HUES6 (cell line): ENCODE results near the gene MRPL54.

ENCODE experiments used
- H3K27ac ChIP-seq: 2 replicates; pipeline ENCODE4 v1.7.0; 2013; ENCODE audit warnings: low read depth, mild to moderate bottlenecking, low read length, inconsistent platforms
- H3K27me3 ChIP-seq: 2 replicates; pipeline ENCODE4 v1.6.1; 2013; ENCODE audit warnings: low read length; ENCODE audit not compliant: control insufficient read depth, insufficient read depth
- H3K36me3 ChIP-seq: 2 replicates; pipeline ENCODE4 v1.6.1; 2013; ENCODE audit warnings: low read length; ENCODE audit not compliant: control insufficient read depth, insufficient read depth
- H3K4me1 ChIP-seq: 2 replicates; pipeline ENCODE4 v1.6.1; 2013; ENCODE audit warnings: low read length; ENCODE audit not compliant: control insufficient read depth, insufficient read depth
- H3K4me3 ChIP-seq: 2 replicates; pipeline ENCODE4 v1.5.1; 2013; ENCODE audit warnings: low read depth, low read length
- H3K9ac ChIP-seq: one replicate; pipeline ENCODE4 v1.6.1; 2013; ENCODE audit warnings: mild to moderate bottlenecking, low read length
- H3K9me3 ChIP-seq: 2 replicates; pipeline ENCODE4 v1.6.1; 2013; ENCODE audit warnings: low read depth, low read length; ENCODE audit not compliant: control insufficient read depth, insufficient read depth

MRPL54 gene

DNA sequence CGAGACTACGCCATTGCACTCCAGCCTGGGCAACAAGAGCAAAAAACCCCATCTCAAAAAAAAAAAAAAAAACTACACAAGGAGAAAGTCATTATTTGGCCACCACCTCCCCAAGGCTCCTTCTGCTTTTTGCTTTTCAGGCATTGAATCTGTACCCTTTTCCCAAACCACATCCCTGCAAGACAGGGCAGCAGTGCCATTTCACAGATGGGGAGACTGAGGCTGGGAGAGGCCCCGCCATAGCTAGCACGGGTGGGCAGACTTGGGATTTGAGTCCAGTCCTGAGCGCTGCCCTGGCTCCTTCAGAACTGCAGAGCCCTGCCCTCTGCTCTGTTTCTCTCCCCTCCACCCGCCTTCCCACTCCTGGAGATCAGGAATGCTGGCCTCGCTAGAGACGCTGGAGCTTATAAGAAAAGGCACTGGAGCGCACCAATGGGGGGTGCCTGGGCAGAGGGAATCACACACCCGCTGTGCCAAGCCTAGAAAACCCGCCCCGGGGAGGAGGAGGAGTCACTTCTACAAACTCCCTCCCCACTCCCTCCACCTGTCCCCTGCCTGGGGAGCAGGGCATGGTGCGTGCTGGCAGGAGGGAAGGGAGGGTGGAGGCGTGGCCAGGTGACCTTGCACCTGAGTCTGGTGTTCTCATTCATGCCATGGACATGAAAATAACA lies 36.7 kb upstream of the MRPL54 start:
- Histone ChIP-seq H3K27me3 (peaks cover 9% of the 10 kb centered on the region; the same call in 1 of the 2 replicates), H3K4me3 (no peak overlapping the region), H3K27ac (no peak overlapping the region), H3K4me1 (peaks cover 8% of the 10 kb centered on the region; the same call in 1 of the 2 replicates), H3K9ac (no peak overlapping the region), H3K9me3 (no peaks in the 10 kb centered on the region), H3K36me3 (no peaks in the 10 kb centered on the region)

DNA sequence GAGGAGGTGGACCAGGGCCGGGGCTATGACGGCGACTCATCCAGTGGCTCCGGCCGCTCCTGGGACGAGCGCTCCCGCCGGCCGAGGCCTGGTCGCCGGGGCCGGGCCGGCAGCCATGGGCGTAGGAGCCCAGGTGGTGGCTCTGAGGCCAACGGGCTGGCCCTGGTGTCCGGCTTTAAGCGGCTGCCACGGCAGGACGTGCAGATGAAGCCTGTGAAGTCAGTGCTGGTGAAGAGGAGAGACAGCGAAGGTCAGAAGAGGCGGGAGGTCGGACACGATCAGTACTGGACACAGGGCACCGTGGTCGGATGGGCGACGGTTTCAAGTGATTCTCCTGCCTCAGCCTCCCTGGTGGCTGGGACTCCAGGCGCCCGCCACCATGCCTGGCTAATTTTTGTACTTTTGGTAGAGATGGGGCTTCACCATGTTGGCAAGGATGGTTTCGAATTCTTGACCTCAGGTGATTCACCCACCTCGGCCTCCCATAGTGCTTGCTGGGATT lies 32.0 kb upstream of the MRPL54 start:
- H3K9ac ChIP-seq = no peak overlapping the region
- H3K4me3 ChIP-seq = no peak overlapping the region
- H3K9me3 ChIP-seq = no peaks in the 10 kb centered on the region
- H3K4me1 ChIP-seq = no peaks in the 10 kb centered on the region
- H3K36me3 ChIP-seq = peaks cover 7% of the 10 kb centered on the region; the same call in 1 of the 2 replicates
- no peak overlapping the region for H3K27ac ChIP-seq
- no peaks in the 10 kb centered on the region for H3K27me3 ChIP-seq

DNA sequence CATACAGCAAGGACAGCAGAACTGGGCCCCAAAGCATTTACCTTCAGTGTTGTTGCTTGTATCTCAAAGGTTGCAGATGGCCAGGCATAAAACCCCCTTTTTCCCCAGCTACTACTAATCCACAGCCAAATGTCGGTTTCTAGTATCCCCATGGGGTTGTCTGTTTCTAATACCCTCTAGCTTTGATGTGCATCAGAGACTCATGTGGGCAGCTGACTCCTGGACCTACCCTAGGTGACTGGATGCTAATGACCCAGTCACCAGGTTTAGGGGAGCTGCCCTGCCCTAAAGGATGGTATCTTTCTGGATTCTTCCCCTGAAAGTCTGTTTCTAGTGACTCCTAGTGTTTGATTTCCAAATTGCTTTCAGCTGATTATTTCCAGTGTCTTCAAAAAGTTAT lies 30.4 kb upstream of the MRPL54 start:
- H3K36me3 ChIP-seq = peaks cover 13% of the 10 kb centered on the region; the same call in 1 of the 2 replicates
- H3K27me3 ChIP-seq = no peaks in the 10 kb centered on the region
- H3K4me3 ChIP-seq = no peak overlapping the region
- H3K4me1 ChIP-seq = no peaks in the 10 kb centered on the region
- no peaks in the 10 kb centered on the region for H3K9me3 ChIP-seq
- no peak overlapping the region for H3K27ac ChIP-seq
- no peak overlapping the region for H3K9ac ChIP-seq

DNA sequence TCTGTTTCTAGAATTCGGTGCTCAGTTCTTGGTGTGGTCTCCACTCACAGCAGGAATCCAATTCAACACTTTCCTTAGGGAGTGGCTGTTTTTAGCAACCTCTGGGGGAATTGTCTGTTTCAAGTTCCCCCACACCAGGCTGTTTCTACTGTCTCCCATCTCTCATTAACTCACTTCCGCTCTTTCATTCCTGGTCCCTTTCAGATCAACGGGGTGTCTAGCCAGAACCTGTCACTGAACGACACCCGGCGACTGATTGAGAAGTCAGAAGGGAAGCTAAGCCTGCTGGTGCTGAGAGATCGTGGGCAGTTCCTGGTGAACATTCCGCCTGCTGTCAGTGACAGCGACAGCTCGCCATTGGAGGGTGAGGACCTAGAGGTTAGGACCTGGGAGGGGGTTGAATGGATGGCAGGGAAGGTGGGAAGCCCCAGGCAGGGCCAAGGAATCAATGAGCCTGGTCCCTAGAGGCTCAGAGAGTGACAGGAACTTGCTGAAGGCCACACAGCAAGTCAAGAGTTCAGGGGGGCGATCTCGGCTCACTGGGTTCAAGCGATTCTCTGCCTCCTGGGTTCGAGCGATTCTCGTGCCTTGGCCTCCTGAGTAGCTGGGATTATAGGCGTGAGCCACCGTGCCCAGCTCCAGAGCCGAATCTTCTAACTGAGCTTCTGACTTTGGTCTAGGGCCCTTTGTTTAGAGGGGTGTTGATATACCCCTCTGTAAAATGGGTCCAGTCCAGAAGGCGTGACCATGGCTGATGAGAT lies 28.8 kb upstream of the MRPL54 start:
- no peaks in the 10 kb centered on the region for H3K9me3 ChIP-seq
- H3K9ac ChIP-seq = no peak overlapping the region
- no peak overlapping the region for H3K27ac ChIP-seq
- no peaks in the 10 kb centered on the region for H3K4me1 ChIP-seq
- H3K4me3 ChIP-seq = no peak overlapping the region
- H3K36me3 ChIP-seq = peaks cover 28% of the 10 kb centered on the region
- no peaks in the 10 kb centered on the region for H3K27me3 ChIP-seq

DNA sequence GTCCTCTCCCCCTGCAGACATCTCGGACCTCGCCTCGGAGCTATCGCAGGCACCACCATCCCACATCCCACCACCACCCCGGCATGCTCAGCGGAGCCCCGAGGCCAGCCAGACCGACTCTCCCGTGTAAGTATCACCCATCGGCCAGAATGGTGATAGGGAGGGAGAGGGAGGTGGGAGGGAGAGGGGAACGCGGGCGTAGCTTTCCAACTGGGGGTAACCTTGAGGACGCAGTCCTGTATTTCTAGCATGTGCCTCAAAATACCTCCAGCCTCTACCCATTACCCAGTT lies 28.2 kb upstream of the MRPL54 start:
- Histone ChIP-seq H3K9ac (no peak overlapping the region), H3K9me3 (no peaks in the 10 kb centered on the region), H3K27ac (no peak overlapping the region), H3K36me3 (peaks cover 30% of the 10 kb centered on the region), H3K4me3 (no peak overlapping the region), H3K4me1 (no peaks in the 10 kb centered on the region), H3K27me3 (no peaks in the 10 kb centered on the region)

DNA sequence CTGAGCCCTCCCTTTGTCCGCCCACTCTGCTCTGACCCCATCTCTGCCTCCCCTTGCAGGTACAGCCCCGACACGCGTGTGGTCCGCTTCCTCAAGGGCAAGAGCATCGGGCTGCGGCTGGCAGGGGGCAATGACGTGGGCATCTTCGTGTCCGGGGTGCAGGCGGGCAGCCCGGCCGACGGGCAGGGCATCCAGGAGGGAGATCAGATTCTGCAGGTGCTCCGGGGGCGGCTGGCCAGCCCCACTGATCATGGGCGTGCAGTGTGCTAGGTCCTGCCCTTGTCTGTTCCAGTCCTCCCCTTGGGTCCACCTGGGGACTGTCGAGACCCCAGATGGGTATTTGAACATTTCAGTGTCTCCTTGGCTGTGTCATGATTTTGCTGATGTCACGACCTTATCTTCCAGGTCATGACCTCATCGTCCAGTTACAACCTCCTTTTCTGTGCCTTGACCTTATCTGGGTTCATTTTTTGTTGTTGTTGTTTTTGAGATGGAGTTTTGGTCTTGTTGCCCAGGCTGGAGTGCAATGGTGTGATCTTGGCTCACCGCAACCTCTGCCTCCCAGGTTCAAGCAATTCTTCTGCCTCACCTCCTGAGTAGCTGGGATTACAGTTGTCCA lies 26.3 kb upstream of the MRPL54 start:
- Histone ChIP-seq H3K27ac (no peak overlapping the region), H3K36me3 (peaks cover 30% of the 10 kb centered on the region), H3K4me3 (no peak overlapping the region), H3K4me1 (no peaks in the 10 kb centered on the region), H3K9me3 (no peaks in the 10 kb centered on the region), H3K27me3 (no peaks in the 10 kb centered on the region), H3K9ac (no peak overlapping the region)

DNA sequence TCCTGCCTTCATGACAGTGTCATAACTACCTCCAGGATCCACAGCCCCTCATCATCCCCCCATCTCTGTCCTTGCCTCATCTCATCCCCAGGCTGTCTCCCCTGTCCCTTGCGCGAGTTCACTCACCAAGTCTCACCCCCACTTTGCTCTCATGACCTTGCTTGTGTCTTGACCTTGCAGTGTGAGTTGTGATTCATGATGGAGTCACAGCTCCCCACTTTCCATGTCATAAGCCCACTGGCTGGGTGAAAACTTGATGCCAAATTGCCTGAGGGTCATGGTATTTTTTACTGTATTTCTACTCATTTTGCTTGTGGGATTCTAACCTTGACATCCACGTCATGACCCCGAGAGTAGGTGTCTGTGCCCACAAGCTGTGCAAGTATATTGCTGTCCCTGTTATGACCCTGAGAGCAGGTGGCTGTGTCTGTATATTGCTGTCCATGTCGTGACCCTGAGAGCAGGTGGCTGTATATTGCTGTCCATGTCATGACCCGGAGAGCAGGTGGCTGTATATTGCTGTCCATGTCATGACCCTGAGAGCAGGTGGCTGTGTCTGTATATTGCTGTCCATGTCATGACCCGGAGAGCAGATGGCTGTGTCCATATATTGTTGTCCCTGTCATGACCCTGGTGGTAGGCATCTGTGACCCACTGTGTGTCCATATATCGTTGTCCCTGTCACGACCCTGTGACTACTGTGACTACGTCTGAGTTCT lies 24.8 kb upstream of the MRPL54 start:
- Histone ChIP-seq H3K9ac (no peak overlapping the region), H3K27me3 (no peaks in the 10 kb centered on the region), H3K9me3 (no peaks in the 10 kb centered on the region), H3K27ac (no peak overlapping the region), H3K4me3 (no peak overlapping the region), H3K4me1 (no peaks in the 10 kb centered on the region), H3K36me3 (peaks cover 30% of the 10 kb centered on the region)

DNA sequence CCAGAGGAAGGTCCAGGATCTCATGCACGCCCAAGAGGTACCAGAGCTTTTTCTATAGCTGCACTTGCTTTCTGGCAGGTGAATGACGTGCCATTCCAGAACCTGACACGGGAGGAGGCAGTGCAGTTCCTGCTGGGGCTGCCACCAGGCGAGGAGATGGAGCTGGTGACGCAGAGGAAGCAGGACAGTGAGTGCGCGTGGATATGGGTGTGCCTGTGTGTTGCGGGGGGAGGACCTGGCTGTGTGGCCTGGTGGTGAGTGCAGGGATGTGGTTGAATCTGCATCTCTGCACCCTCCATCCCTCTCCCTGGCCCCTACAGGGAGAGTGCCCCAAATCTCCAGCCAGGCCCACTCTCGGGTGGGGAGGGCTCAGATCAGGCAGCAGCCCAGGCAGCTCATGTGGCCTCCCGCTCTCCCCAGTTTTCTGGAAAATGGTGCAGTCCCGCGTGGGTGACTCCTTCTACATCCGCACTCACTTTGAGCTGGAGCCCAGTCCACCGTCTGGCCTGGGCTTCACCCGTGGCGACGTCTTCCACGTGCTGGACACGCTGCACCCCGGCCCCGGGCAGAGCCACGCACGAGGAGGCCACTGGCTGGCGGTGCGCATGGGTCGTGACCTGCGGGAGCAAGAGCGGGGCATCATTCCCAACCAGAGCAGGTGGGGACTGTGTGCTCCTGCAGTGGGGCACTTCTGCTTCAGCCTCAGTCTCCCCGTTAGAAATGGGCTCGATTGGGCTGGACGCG lies 23.8 kb upstream of the MRPL54 start:
- Histone ChIP-seq H3K9me3 (no peaks in the 10 kb centered on the region), H3K4me1 (no peaks in the 10 kb centered on the region), H3K9ac (no peak overlapping the region), H3K27ac (no peak overlapping the region), H3K36me3 (peaks cover 28% of the 10 kb centered on the region), H3K4me3 (no peak overlapping the region), H3K27me3 (no peaks in the 10 kb centered on the region)

DNA sequence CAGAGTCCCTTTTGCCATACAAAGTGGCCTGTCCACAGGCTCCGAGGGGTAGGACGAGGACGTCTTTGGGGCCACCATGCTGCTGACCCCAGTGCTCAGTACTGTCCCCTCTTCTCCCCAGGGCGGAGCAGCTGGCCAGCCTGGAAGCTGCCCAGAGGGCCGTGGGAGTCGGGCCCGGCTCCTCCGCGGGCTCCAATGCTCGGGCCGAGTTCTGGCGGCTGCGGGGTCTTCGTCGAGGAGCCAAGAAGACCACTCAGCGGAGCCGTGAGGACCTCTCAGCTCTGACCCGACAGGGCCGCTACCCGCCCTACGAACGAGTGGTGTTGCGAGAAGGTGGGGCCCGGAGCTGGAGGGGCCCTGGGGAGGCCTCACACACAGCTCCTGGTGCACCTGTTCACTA lies 22.1 kb upstream of the MRPL54 start:
- Histone ChIP-seq H3K9ac (no peak overlapping the region), H3K9me3 (no peaks in the 10 kb centered on the region), H3K4me3 (no peak overlapping the region), H3K36me3 (peaks cover 23% of the 10 kb centered on the region), H3K27me3 (no peaks in the 10 kb centered on the region), H3K4me1 (no peaks in the 10 kb centered on the region), H3K27ac (no peak overlapping the region)

DNA sequence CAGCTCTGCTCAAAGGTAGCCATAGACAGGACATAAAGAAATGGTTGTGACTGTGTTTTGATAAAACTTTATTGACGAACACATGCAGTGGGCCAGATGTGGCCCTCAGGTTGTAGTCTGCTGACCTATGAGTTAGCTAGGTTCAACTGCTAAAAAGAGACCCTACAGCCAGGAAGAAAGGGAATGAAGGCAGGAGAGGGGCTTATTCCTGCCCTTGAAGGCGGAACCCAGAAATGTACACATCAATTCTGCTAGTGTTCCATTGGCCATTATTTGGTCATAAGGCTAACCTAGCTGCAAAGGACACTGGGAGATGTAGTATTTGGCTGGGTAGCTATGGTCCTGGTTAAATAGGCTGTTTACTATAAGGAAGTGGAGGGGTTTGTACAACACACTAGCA lies 19.0 kb upstream of the MRPL54 start:
- Histone ChIP-seq H3K4me3 (no peak overlapping the region), H3K4me1 (no peaks in the 10 kb centered on the region), H3K27me3 (no peaks in the 10 kb centered on the region), H3K9me3 (no peaks in the 10 kb centered on the region), H3K27ac (no peak overlapping the region), H3K36me3 (peaks cover 4% of the 10 kb centered on the region), H3K9ac (no peak overlapping the region)
